Germinal center (tissue), 1 donor: ENCODE data around the gene MYO7A.
"Not testable (repeated sequence)": the region's sequence is repeated elsewhere in the genome, so short reads cannot be mapped to it uniquely, and the experiment has no call there.

Source experiments
- DNase-seq: peaks from one replicate; pipeline ENCODE4 v3.0.0; 2012; ENCODE audit warnings: mixed read lengths, low spot score

The MYO7A gene

GRCh38 chr11:77093056-77093891 is 34.8 kb upstream of the MYO7A start:
- no peak for DNase-seq

GRCh38 chr11:77093987-77094840 is 33.8 kb upstream of the MYO7A start:
- no peak for DNase-seq

- no peak for DNase-seq
These were observed 33.1 kb upstream of the MYO7A start for GRCh38 chr11:77094841-77095365.

- no peak for DNase-seq
These were observed 32.2 kb upstream of the MYO7A start for GRCh38 chr11:77095551-77096490.

GRCh38 chr11:77096591-77097019 is 31.4 kb upstream of the MYO7A start:
- DNase-seq: no peak

- not testable (repeated sequence) for DNase-seq
These were observed 30.9 kb upstream of the MYO7A start for GRCh38 chr11:77097180-77097579.

GRCh38 chr11:77100166-77101042 is 27.6 kb upstream of the MYO7A start:
- DNase-seq: no peak

- DNase-seq: peak; percentile 36
These were observed 27.0 kb upstream of the MYO7A start for GRCh38 chr11:77101043-77101537.

GRCh38 chr11:77102246-77103210 is 25.5 kb upstream of the MYO7A start, which contains the start of gene OMP:
Gene OMP (plus strand): TSS chr11:77102840. CDS start chr11:77102840, 0 bp downstream.
- no peak for DNase-seq

- DNase-seq: no peak
These were observed 24.7 kb upstream of the MYO7A start for GRCh38 chr11:77103319-77103718.

- DNase-seq: no peak
These were observed 23.3 kb upstream of the MYO7A start for GRCh38 chr11:77104727-77105126.

GRCh38 chr11:77106321-77106720 is 21.7 kb upstream of the MYO7A start:
- no peak for DNase-seq

GRCh38 chr11:77106759-77107158 is 21.3 kb upstream of the MYO7A start:
- DNase-seq: no peak

- DNase-seq: no peak
These were observed 20.1 kb upstream of the MYO7A start for GRCh38 chr11:77107950-77108349.

- no peak for DNase-seq
These were observed 19.6 kb upstream of the MYO7A start for GRCh38 chr11:77108436-77108835.

GRCh38 chr11:77109236-77110019 is 18.6 kb upstream of the MYO7A start:
- DNase-seq: no peak

- DNase-seq: no peak
These were observed 17.2 kb upstream of the MYO7A start for GRCh38 chr11:77110836-77111235.

GRCh38 chr11:77111277-77111676 is 16.8 kb upstream of the MYO7A start:
- DNase-seq: no peak
